GM10248 (cell line): ENCODE measurements around the gene HOXD10.

Experiments used
- CTCF ChIA-PET: fragments of 300-600 bp; sonication (Branson Sonifier 250); formaldehyde crosslinking; extraction: SDS; loops from one replicate; lab custom pipeline; 2021; ENCODE audit warnings: antibody characterized with exemption; lab: Yijun Ruan, JAX
- POLR2A ChIA-PET: fragments of 350-650 bp; sonication (Branson Sonifier 250); formaldehyde crosslinking; extraction: SDS; loops from one replicate; lab custom pipeline; 2020; ENCODE audit warnings: antibody characterized with exemption; lab: Yijun Ruan, JAX
- DNase-seq: peaks from one replicate; pipeline ENCODE4 v3.0.0; 2012; ENCODE audit errors: extremely low spot score
- TF ChIP-seq, protein P1 (sequence below): IDR thresholded peaks from 2 replicates; pipeline ENCODE4 v1.5.1; 2012; ENCODE audit warnings: mild to moderate bottlenecking, low read depth; ENCODE audit errors: extremely low read depth, missing control alignments, control extremely low read depth

The HOXD10 gene

DNA sequence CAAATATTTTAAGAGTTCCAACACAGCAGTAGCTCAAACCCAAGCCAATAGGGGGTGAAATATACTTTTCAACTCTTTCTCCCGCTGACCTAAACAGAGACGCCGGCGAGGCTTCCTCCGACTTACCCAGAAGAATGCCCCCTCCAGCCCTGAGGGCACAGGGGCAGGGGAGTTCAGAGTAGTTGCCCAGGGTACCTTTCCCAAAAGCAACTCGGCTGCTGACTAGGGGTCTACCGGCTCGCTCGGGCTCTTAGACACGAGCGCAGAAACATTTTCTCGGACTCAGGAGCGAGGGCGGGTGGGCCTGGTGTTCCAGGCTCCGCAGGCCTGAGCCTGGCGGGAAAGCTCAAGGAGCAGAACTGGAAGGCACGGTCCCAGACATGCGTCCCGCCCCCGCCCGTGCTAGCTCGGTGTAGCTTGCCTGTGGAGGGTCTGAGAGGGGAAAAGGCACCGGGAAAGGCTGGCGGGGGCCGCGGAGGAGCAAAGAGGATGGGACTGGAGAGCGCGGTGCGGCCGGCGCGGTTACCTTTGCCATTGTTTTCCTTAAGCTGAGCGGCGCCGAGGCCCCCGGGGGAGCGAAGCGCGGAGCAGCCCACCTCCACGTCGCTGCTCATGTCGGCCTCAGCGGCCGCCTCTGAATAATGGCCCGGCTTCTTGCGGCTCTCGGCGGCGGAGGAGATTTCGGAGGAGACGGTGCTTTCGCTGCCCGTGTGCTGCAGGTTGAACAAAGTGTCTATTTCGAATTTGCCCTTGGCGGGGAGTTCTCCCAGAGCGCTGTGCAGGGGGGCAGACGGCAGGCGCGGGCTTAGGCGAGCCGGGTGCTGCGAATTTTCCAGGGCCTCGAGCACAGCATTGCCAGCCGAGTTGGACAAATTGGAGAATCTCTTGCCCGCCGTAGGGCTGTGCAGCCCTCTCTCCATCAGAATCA is 33.5 kb upstream of the HOXD10 start:
- POLR2A ChIA-PET: no interaction called here

DNA sequence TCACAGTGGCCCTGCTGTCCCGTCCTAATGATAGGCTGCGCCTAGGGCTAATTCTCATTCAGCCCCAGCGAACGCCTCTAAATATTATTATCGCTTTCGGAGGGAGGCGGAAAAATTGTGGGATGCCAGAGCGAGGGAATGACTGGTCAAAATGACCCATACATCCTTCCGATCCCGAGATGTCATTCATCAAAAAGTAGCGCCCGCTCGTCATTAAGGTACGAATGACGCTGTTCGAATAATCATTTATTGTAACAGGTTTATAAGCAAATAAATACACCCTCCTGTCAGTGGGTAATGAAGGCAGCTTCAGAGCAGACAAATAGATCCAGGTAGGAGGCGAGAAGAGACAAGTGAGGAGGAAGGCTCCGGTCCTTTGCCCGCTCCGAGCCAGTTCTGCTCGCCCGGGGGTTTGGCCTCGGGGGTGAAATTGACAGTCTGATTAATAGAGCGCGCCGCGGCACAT is 32.7 kb upstream of the HOXD10 start, which contains the start of gene EVX2:
Gene EVX2 (minus strand): TSS at position 167 of the 466 bp plus-strand sequence. CDS start 186 bp downstream, outside the sequence.
- ChIA-PET CTCF (interaction anchor here (1.7 to 1.9 kb wide), 2 partner anchors 9 to 13 kb away, joined by 3 to 5 read pairs; no protein-coding TSS in a partner anchor), POLR2A (no interaction called here)
- DNase-seq: no peak
- TF ChIP-seq, protein P1, sequence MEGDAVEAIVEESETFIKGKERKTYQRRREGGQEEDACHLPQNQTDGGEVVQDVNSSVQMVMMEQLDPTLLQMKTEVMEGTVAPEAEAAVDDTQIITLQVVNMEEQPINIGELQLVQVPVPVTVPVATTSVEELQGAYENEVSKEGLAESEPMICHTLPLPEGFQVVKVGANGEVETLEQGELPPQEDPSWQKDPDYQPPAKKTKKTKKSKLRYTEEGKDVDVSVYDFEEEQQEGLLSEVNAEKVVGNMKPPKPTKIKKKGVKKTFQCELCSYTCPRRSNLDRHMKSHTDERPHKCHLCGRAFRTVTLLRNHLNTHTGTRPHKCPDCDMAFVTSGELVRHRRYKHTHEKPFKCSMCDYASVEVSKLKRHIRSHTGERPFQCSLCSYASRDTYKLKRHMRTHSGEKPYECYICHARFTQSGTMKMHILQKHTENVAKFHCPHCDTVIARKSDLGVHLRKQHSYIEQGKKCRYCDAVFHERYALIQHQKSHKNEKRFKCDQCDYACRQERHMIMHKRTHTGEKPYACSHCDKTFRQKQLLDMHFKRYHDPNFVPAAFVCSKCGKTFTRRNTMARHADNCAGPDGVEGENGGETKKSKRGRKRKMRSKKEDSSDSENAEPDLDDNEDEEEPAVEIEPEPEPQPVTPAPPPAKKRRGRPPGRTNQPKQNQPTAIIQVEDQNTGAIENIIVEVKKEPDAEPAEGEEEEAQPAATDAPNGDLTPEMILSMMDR: no peak

More for the DNA sequence above, 33.5 kb upstream of the HOXD10 start:
- no peak for DNase-seq
- CTCF ChIA-PET: interaction anchor here (1.7 to 1.9 kb wide), 2 partner anchors 10 to 13 kb away, joined by 3 to 5 read pairs; no protein-coding TSS in a partner anchor
- TF ChIP-seq, protein P1: no peak

DNA sequence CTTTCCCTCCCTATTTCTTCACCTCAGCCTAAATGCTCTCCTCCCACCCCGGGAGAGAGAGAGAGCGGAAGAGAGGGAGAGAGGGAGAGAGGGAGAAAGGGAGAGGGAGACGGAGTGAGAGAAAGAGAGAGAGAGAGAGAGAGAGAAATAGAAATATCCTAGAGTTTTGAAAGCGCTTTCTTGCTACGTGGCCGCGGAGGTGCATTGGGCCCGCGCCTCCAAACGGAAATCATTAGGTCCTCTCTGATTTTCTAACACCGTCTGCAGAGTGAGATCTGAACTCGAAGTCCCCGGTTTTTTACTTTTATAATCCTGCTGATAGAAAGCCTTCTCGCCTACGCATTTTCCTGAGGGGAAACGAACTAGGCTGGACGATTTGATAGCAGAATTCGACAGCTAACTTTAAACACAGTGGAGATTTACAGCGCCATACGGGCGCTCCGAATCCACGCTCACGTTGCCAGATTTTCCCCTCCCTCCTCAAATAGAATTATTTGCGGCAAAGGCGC is 31.9 kb upstream of the HOXD10 start:
- DNase-seq: no peak
- TF ChIP-seq, protein P1: no peak
- ChIA-PET CTCF (interaction anchor here (1.3 to 1.8 kb wide), 4 partner anchors 11 to 394 kb away, joined by 3 to 11 read pairs (median 3); no protein-coding TSS in a partner anchor), POLR2A (no interaction called here)

DNA sequence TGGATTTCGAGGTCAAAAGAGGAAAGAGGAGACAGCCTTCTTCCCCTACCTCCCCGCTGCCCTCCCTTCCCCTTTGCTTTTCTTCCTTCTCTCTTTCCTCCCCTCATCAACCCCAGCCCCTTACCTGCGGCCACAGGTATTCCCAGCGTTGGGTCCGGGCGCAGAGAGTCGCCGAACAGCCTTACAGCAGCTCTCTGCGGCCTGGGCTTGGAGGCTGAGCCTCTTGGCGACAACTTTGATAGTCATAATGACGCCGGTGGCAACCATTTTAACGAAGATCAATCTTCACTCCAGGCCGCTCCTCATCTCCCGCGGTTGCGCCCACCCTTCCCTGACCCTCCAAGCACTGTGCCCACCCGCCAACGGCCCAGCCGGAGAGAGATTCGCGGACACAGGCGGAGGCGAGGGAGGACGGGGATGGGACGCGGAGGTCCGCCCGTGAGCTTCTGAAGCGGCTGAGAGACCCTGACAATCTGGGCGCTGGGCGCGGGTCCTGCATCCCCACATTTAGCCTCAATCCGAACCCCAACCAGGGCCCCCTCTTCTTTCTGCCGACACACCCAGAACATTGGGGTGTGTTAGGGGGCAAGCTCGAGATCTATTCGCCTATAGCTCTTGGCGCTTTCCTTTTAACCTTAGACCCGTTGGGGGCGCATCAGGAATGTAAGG is 31.3 kb upstream of the HOXD10 start:
- ChIA-PET CTCF (interaction anchor here (0.8 to 1.8 kb wide), 7 partner anchors 11 to 397 kb away, joined by 3 to 11 read pairs (median 3); no protein-coding TSS in a partner anchor), POLR2A (no interaction called here)
- no peak for DNase-seq
- TF ChIP-seq, protein P1: no peak

DNA sequence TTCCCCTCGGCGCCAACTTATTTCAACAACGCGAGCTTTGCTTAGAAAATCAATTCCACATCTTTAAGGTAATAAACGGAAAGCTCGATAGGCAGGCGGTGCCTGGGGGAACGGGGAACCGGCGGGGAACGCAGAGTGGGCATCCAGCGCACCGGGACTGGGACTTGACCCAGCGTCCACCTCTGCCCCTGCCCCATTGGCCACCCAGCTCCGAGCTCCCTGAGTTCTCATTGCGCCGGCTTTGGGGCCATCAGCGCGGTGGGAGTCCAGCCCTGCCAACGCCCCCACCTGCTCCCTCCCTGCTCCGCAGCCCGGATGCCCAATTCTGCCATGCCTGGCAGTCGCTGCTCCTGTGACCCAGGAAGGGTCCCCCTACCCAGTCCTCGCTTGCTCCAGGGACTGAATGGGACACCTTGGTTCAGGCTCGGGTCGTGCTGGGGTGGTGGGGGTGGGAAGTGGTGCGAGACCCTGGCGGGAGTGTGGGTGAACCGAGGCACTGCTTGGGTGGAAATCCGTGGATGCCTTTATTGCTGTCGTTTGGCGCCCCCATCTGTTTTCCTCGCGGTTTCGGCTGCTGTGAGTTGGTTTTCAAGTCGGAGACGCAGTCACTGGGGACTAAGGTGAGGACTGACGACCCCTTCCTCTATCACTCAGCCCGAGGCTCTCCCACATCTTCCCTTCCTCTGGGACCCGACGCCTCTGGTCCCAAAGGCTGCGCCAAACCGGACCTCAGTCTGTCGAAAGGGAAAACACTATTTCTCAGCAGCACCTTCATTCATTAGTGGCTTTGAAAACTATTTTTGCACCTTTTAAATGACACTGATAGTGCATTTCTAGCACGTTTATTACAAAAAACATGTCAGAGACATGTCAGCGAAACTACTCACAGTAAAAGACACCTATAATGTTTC is 30.5 kb upstream of the HOXD10 start:
- TF ChIP-seq, protein P1: peak; percentile 49
- POLR2A ChIA-PET: no interaction called here
- CTCF ChIA-PET: interaction anchor here (0.8 to 1.8 kb wide), 7 partner anchors 11 to 398 kb away, joined by 3 to 11 read pairs (median 3); no protein-coding TSS in a partner anchor
- no peak for DNase-seq
